Liver (tissue), 9 donors: ENCODE measurements around the gene GRIK2. TPM values are rescaled to one million over a fixed set of nuclear protein-coding genes. Genes with fewer than 3 reads are reported as not detected.

Experiments
- DNase-seq: peaks from one replicate; pipeline ENCODE4 v3.0.0-alpha.2; 2017; ENCODE audit warnings: low spot score
- H3K27ac ChIP-seq, 2 donors: one replicate each; pipeline ENCODE4 v1.7.0; 2013; ENCODE audit warnings: inconsistent platforms in 2 of 2, low read length in 2 of 2, control low read depth in 1 of 2, low read depth in 1 of 2, mild to moderate bottlenecking in 1 of 2
- H3K27me3 ChIP-seq, 4 donors: one replicate each; pipeline versions ENCODE4 v1.6.1 to v1.7.0; 2013; ENCODE audit warnings: low read length in 3 of 4, inconsistent platforms in 1 of 4, mild to moderate bottlenecking in 1 of 4, moderate library complexity in 1 of 4; ENCODE audit not compliant: control insufficient read depth in 4 of 4, insufficient read depth in 4 of 4
- H3K36me3 ChIP-seq, 4 donors: one replicate each; pipeline versions ENCODE4 v1.6.1 to v1.7.0; 2013; ENCODE audit warnings: low read length in 3 of 4, mild to moderate bottlenecking in 3 of 4, low read depth in 1 of 4, moderate library complexity in 1 of 4; ENCODE audit not compliant: control insufficient read depth in 4 of 4, insufficient read depth in 3 of 4
- H3K4me1 ChIP-seq, 4 donors: one replicate each; pipeline versions ENCODE4 v1.6.1 to v1.7.0; 2013; ENCODE audit warnings: low read length in 3 of 4, mild to moderate bottlenecking in 3 of 4, moderate library complexity in 1 of 4; ENCODE audit not compliant: control insufficient read depth in 4 of 4, insufficient read depth in 4 of 4
- H3K4me3 ChIP-seq, 3 donors: one replicate each; pipeline versions ENCODE4 v1.6.1 to v1.7.0; 2013; ENCODE audit warnings: low read length in 3 of 3, control low read depth in 1 of 3, low read depth in 1 of 3, mild to moderate bottlenecking in 1 of 3
- H3K9ac ChIP-seq, 2 donors: one replicate each; pipeline ENCODE4 v1.7.0; 2013; ENCODE audit warnings: low read length in 2 of 2, mild to moderate bottlenecking in 2 of 2, moderate library complexity in 2 of 2, control low read depth in 1 of 2, low read depth in 1 of 2
- H3K9me3 ChIP-seq, 4 donors: one replicate each; pipeline versions ENCODE4 v1.6.1 to v1.7.0; 2013; ENCODE audit warnings: low read length in 3 of 4; ENCODE audit not compliant: control insufficient read depth in 4 of 4
- EGR1 ChIP-seq, 2 donors: IDR thresholded peaks; 2 replicates each; pipeline ENCODE4 v1.6.1; 2016 to 2018; ENCODE audit warnings: antibody characterized with exemption in 2 of 2, low read depth in 2 of 2
- FOXA1 ChIP-seq: IDR thresholded peaks from 2 replicates; pipeline ENCODE4 v1.6.1; 2016; ENCODE audit warnings: antibody characterized with exemption
- FOXA2 ChIP-seq: IDR thresholded peaks from 2 replicates; pipeline ENCODE4 v1.6.1; 2016; ENCODE audit warnings: antibody characterized with exemption
- HNF4G ChIP-seq: IDR thresholded peaks from 2 replicates; pipeline ENCODE4 v1.6.1; 2016; ENCODE audit warnings: antibody characterized with exemption
- JUND ChIP-seq, 2 donors: IDR thresholded peaks; 2 replicates each; pipeline ENCODE4 v1.6.1; 2016; ENCODE audit warnings: antibody characterized with exemption in 2 of 2
- MAX ChIP-seq: IDR thresholded peaks from 2 replicates; pipeline ENCODE4 v1.6.1; 2016; ENCODE audit warnings: antibody characterized with exemption
- NR2F2 ChIP-seq: IDR thresholded peaks from 2 replicates; pipeline ENCODE4 v1.6.1; 2016; ENCODE audit warnings: antibody characterized with exemption
- RAD21 ChIP-seq, 2 donors: IDR thresholded peaks; 2 replicates each; pipeline ENCODE4 v1.6.1; 2016; ENCODE audit warnings: antibody characterized with exemption in 2 of 2, mild to moderate bottlenecking in 2 of 2
- REST ChIP-seq: IDR thresholded peaks from 2 replicates; pipeline ENCODE4 v1.6.1; 2016; ENCODE audit warnings: antibody characterized with exemption, mild to moderate bottlenecking
- SP1 ChIP-seq: IDR thresholded peaks from 2 replicates; pipeline ENCODE4 v1.6.1; 2018; ENCODE audit warnings: antibody characterized with exemption, mild to moderate bottlenecking
- TAF1 ChIP-seq: conservative IDR thresholded peaks from 2 replicates; pipeline ENCODE4 v1.6.1; 2016; ENCODE audit warnings: antibody characterized with exemption, mild to moderate bottlenecking
- YY1 ChIP-seq: IDR thresholded peaks from 2 replicates; pipeline ENCODE4 v1.6.1; 2016; ENCODE audit warnings: antibody characterized with exemption, mild to moderate bottlenecking
- WGBS: extraction: QIAGEN DNeasy Blood & Tissue Kit; methylation state at CpG from one replicate; pipeline ENCODE4 v1.1.7; 2013; 5-methylcytosine and 5-hydroxymethylcytosine counted together
- polyA plus RNA-seq, 2 donors: library from polyadenylated mRNA; stranded (reverse) in 1 of 2; unstranded in 1 of 2; fragments of 200-250 nt in 1 of 2; fragments of >200 nt in 1 of 2; fragmentation: Nextera tagmentation in 1 of 2; extraction: Ambion mirVana in 1 of 2; gene quantifications; one replicate each; pipeline versions ENCODE4 v1.2.1 to v1.2.3, GENCODE V29; 2013 to 2015
- total RNA-seq, 2 donors: library from RNA; depleted of rRNA; stranded (reverse); fragments of >200 nt; gene quantifications; one replicate each; pipeline ENCODE4 v1.2.3, GENCODE V29; 2014
- TF ChIP-seq, protein P1 (sequence below): IDR thresholded peaks from 2 replicates; pipeline ENCODE4 v1.6.1; 2016; ENCODE audit warnings: antibody characterized with exemption
- donor health status: healthy.
- donor health status: healthy.
- donor health status: healthy.
- donor health status: healthy.
- donor health status: healthy.

The GRIK2 gene
- total and polyA plus RNA-seq, 4 donors = 0.02 to 0.17 (median 0.05) TPM

DNA sequence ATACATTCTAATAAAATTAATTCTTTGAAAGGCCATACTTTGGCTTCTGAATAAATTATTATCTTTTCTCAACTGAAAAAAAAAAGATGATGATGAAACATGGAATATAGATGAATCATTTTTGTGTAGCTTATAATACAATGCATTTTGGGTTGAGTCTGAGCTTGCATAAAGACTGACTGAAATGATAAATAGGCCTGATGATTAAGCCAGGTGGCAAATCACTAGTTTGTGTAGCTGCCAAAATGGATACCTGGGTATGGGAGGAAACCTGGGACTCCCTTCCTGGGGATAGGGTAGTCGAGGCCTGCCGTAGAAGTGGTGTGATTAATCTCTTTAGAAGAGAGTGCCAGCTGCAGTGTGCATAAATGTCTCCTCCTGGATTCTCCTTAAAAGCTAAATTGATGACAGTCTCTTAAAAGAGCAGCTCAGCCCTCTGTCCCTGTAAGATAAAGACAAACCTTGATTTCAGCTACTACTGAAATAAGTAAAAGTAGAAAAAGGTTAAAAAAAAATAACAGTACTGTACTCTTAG lies 275.1 kb downstream of the GRIK2 start:
- no peak for DNase-seq
- no peak overlapping the region for H3K9ac ChIP-seq
- 77% methylated on average over 2 of the region's 2 CpGs for WGBS
- no peak overlapping the region for H3K4me3 ChIP-seq
- H3K4me1 ChIP-seq = no peaks in the 10 kb centered on the region
- H3K9me3 ChIP-seq = no peaks in the 10 kb centered on the region
- H3K27ac ChIP-seq = no peak overlapping the region
- H3K27me3 ChIP-seq = no peaks in the 10 kb centered on the region
- no peaks in the 10 kb centered on the region for H3K36me3 ChIP-seq
- TF ChIP-seq SP1 (no peak), FOXA2 (no peak)

DNA sequence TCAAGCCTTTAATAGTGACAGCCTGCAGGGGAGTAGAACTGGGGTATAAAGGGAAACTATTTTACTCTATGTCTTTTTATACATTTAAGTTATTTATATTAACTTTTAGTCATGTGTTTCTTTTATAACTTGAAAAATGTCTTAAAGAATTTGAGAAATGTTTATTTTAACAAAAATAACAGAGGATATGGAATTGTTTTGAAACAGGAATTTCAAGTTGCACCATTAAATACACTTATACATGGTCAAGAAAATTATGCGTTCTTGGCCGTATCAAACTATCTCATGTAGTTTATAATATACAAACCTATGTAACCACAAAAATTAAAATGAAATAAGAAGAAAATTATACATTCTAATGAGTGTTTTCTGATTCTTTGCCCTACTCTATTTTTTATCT lies 282.7 kb downstream of the GRIK2 start:
- H3K4me1 ChIP-seq = no peaks in the 10 kb centered on the region
- H3K9me3 ChIP-seq = no peaks in the 10 kb centered on the region
- H3K9ac ChIP-seq = no peak overlapping the region
- no peaks in the 10 kb centered on the region for H3K36me3 ChIP-seq
- TF ChIP-seq FOXA1 (no peak), SP1 (no peak), REST (no peak), YY1 (no peak), JUND (IDR thresholded peaks at IDR 0.05) (no peak)
- no peak overlapping the region for H3K4me3 ChIP-seq
- H3K27ac ChIP-seq = no peak overlapping the region
- no peaks in the 10 kb centered on the region for H3K27me3 ChIP-seq
- DNase-seq = no peak
- WGBS = 89% methylated on average over 2 of the region's 2 CpGs

- Histone ChIP-seq H3K27me3 (no peaks in the 10 kb centered on the region), H3K4me3 (no peak overlapping the region), H3K9me3 (no peaks in the 10 kb centered on the region), H3K36me3 (no peaks in the 10 kb centered on the region), H3K27ac (no peak overlapping the region), H3K9ac (no peak overlapping the region), H3K4me1 (no peaks in the 10 kb centered on the region)
- no peak for DNase-seq
- TF ChIP-seq TAF1 (no peak), JUND (IDR thresholded peaks at IDR 0.05) (no peak), HNF4G (no peak), NR2F2 (no peak), RAD21 (IDR thresholded peaks at IDR 0.05) (no peak), SP1 (no peak)
- WGBS = 93% methylated on average over 5 of the region's 5 CpGs
Observed at GRCh38 chr6:101682937-101683336, 289.4 kb downstream of the GRIK2 start.

DNA sequence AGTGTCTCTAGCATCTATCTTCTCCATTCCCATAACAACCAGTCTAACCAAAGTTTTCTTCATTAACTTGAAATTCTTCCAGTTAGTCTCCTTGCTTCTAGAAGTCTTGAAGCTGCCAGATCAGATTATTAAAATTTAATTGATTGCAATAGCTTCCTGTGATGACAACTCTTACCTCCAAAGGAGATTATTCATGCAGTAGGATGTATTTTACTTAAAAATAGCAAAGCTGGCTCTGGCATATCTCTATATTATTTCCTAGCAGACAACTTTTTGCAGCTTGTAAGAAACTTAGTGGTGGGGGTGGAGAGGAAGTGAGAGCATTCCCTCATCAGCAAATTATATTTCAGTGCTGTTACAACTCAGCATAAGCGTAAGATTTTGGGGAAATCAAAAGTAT lies 290.4 kb downstream of the GRIK2 start:
- H3K9me3 ChIP-seq = no peaks in the 10 kb centered on the region
- H3K36me3 ChIP-seq = no peaks in the 10 kb centered on the region
- no peak for DNase-seq
- 77% methylated on average over 1 of the region's 1 CpG for WGBS
- no peak overlapping the region for H3K4me3 ChIP-seq
- TF ChIP-seq MAX (no peak), NR2F2 (no peak), EGR1 (IDR thresholded peaks at IDR 0.05; ENCODE audit: low read depth in 2 of 2) (no peak)
- TF ChIP-seq, protein P1, sequence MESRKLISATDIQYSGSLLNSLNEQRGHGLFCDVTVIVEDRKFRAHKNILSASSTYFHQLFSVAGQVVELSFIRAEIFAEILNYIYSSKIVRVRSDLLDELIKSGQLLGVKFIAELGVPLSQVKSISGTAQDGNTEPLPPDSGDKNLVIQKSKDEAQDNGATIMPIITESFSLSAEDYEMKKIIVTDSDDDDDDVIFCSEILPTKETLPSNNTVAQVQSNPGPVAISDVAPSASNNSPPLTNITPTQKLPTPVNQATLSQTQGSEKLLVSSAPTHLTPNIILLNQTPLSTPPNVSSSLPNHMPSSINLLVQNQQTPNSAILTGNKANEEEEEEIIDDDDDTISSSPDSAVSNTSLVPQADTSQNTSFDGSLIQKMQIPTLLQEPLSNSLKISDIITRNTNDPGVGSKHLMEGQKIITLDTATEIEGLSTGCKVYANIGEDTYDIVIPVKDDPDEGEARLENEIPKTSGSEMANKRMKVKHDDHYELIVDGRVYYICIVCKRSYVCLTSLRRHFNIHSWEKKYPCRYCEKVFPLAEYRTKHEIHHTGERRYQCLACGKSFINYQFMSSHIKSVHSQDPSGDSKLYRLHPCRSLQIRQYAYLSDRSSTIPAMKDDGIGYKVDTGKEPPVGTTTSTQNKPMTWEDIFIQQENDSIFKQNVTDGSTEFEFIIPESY = no peak
- H3K27ac ChIP-seq = no peak overlapping the region
- H3K9ac ChIP-seq = no peak overlapping the region
- H3K4me1 ChIP-seq = no peaks in the 10 kb centered on the region
- no peaks in the 10 kb centered on the region for H3K27me3 ChIP-seq
